Right lobe of liver (tissue), 6 donors: ENCODE measurements around the gene LAIR1. TPM values are rescaled to one million over a fixed set of nuclear protein-coding genes. Genes with fewer than 3 reads are reported as not detected.

ENCODE experiments used
- ATAC-seq, 4 donors: fragments of 200-7000 bp; cut with Tn5 transposase; one replicate each; pipeline ENCODE4 v1.9.1; 2020; ENCODE audit warnings: mild to moderate bottlenecking in 4 of 4, moderate library complexity in 4 of 4
- DNase-seq, 3 donors: peaks; one replicate each; pipeline ENCODE4 v3.0.0-alpha.2; 2020
- H3K27ac ChIP-seq, 3 donors: fragments of 200-600 bp; one replicate each; pipeline ENCODE4 v1.8.0; 2022
- H3K27me3 ChIP-seq, 2 donors: fragments of 200-600 bp; one replicate each; pipeline ENCODE4 v1.8.0; 2022
- H3K36me3 ChIP-seq, 4 donors: fragments of 200-600 bp; sonication (generic) in 1 of 4; one replicate each; pipeline versions ENCODE4 v1.5.1 to v1.8.0; 2017 to 2022; ENCODE audit warnings: control low read depth in 1 of 4
- H3K4me1 ChIP-seq, 4 donors: fragments of 200-600 bp; sonication (generic) in 1 of 4; one replicate each; pipeline versions ENCODE4 v1.5.1 to v1.8.0; 2017 to 2022; ENCODE audit warnings: control low read depth in 1 of 4
- H3K4me3 ChIP-seq, 3 donors: fragments of 200-600 bp; one replicate each; pipeline ENCODE4 v1.8.0; 2022
- H3K9me3 ChIP-seq, 4 donors: fragments of 200-600 bp; sonication (generic) in 1 of 4; one replicate each; pipeline versions ENCODE4 v1.5.1 to v1.8.0; 2017 to 2022; ENCODE audit warnings: control low read depth in 1 of 4
- POLR2A ChIP-seq: fragments of 450-650 bp; IDR thresholded peaks from one replicate; pipeline ENCODE4 v1.6.1; 2017; ENCODE audit warnings: antibody characterized with exemption, mild to moderate bottlenecking
- WGBS: methylation state at CpG from one replicate; pipeline ENCODE4 v1.1.6; 2018; ENCODE audit warnings: low coverage, low lambda C conversion rate; ENCODE audit not compliant: insufficient coverage; ENCODE audit errors: missing lambda C conversion rate; 5-methylcytosine and 5-hydroxymethylcytosine counted together
- intact Hi-C, 2 donors: fragments of 100-400 bp; cut with DNase I; formaldehyde crosslinking; loops; one replicate each; pipeline versions ENCODE4 v1.11.2 to v1.14.1; 2022
- long read RNA-seq: library from polyadenylated mRNA; unstranded; transcript quantifications from one replicate; pipeline ENCODE4 v2.0.0, GENCODE V29; 2019
- total RNA-seq, 6 experiments: library from RNA; depleted of rRNA in 2 of 6; stranded (reverse); fragments of >200 nt in 2 of 6; fragmentation: NEBNext Ultra II Directional in 3 of 6; extraction: Animal tissue kit (Norgen Biotek cat#: 25700) in 3 of 6; gene quantifications; one replicate each; pipeline versions ENCODE4 v1.1.0 to v1.2.4, GENCODE V29; 2016 to 2023
- TF ChIP-seq, protein P1 (sequence below), 4 donors: fragments of 200-600 bp in 3 of 4; fragments of 450-650 bp in 1 of 4; IDR thresholded peaks; one replicate each; pipeline versions ENCODE4 v1.5.1 to v1.8.0; 2016 to 2022; ENCODE audit warnings: antibody characterized with exemption in 4 of 4, mild to moderate bottlenecking in 2 of 4
- donor health status: DM: no; HTN: yes; CAD: no.
- donor health status: DM: no; HTN: no; CAD: no.
- donor health status: DM: no; HTN: no; CAD: no.
- donor health status: DM: no; HTN: yes; CAD: no.
- donor health status: DM: no; HTN: yes; CAD: no.

LAIR1 gene, protein sequence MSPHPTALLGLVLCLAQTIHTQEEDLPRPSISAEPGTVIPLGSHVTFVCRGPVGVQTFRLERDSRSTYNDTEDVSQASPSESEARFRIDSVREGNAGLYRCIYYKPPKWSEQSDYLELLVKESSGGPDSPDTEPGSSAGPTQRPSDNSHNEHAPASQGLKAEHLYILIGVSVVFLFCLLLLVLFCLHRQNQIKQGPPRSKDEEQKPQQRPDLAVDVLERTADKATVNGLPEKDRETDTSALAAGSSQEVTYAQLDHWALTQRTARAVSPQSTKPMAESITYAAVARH
- total RNA-seq: 10 to 100 TPM in 2 of 6 experiments, 1 to 10 TPM in 4; 2.9 to 15.3 (median 4.9) TPM
- long read RNA-seq: 0 reads

DNA sequence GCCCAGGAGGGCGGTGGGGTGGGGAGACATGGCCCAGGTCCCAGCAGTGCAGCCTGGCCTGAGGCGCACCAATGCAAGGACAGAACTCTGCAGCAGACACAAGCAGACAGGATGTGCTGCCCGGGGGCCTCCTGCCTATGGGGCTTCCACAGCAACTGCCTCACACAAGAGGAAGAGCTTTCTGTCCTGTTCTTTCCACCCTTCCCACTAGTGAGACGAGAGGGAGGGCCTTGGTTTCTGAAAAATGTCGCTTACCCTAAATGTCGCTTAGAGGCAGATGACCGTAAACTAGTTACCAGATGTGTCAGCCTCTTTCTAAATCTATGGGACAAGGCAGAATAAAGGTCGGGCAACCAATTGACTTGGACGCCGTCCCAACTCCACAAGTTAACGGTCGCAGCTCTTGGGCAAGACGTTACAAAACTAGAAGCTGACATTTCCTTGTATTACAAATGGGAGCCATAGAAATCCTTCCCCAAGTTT is at the start of gene LAIR1:
Gene LAIR1, minus strand, starts transcription at position 157 of the 483 bp plus-strand sequence. Its CDS starts 127 bp downstream, at position 30.
- intact Hi-C loops: no loop called here
- DNase-seq (no peak), ATAC-seq (peak; percentile 55 to 83 (median 64))
- Histone ChIP-seq H3K9me3 (no peaks in the 10 kb centered on the region), H3K4me1 (no peaks in the 10 kb centered on the region), H3K36me3 (no peaks in the 10 kb centered on the region), H3K27me3 (no peaks in the 10 kb centered on the region), H3K4me3 (peak within 1 kb of the TSS in 2 of 3 donors; percentile 16 to 40), H3K27ac (peak within 1 kb of the TSS in 2 of 3 donors; percentile 51 to 67)
- WGBS: 45% methylated on average over 9 of the region's 13 CpGs
- TF ChIP-seq POLR2A: peak; percentile 53
- TF ChIP-seq, protein P1, sequence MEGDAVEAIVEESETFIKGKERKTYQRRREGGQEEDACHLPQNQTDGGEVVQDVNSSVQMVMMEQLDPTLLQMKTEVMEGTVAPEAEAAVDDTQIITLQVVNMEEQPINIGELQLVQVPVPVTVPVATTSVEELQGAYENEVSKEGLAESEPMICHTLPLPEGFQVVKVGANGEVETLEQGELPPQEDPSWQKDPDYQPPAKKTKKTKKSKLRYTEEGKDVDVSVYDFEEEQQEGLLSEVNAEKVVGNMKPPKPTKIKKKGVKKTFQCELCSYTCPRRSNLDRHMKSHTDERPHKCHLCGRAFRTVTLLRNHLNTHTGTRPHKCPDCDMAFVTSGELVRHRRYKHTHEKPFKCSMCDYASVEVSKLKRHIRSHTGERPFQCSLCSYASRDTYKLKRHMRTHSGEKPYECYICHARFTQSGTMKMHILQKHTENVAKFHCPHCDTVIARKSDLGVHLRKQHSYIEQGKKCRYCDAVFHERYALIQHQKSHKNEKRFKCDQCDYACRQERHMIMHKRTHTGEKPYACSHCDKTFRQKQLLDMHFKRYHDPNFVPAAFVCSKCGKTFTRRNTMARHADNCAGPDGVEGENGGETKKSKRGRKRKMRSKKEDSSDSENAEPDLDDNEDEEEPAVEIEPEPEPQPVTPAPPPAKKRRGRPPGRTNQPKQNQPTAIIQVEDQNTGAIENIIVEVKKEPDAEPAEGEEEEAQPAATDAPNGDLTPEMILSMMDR (IDR thresholded peaks at IDR 0.05): no peak

DNA sequence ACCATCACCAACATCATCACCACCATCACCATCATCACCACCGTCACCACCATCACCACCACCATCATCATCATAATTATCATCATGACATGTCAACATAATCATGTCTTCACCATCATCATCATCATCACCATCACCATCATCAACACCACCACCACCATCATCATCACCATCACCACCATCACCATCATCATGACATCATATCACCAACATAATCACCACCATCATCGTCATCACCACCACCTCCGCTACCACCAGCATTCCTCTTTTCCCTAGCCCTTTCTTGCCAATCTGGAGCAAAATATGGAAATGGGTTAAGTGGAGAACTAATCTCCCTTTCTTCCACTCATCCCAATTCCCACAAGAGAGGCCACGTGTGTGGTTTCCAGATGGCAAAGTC is 49.4 kb upstream of the LAIR1 start:
- Histone ChIP-seq H3K27me3 (no peaks in the 10 kb centered on the region), H3K36me3 (no peaks in the 10 kb centered on the region), H3K4me3 (no peak overlapping the region), H3K4me1 (no peaks in the 10 kb centered on the region), H3K27ac (no peak overlapping the region), H3K9me3 (no peaks in the 10 kb centered on the region)
- intact Hi-C loops: no loop called here
- ATAC-seq (no peak), DNase-seq (no peak)
- TF ChIP-seq POLR2A: no peak
- TF ChIP-seq, protein P1 (IDR thresholded peaks at IDR 0.05): no peak
- 78% methylated on average over 4 of the region's 4 CpGs for WGBS

DNA sequence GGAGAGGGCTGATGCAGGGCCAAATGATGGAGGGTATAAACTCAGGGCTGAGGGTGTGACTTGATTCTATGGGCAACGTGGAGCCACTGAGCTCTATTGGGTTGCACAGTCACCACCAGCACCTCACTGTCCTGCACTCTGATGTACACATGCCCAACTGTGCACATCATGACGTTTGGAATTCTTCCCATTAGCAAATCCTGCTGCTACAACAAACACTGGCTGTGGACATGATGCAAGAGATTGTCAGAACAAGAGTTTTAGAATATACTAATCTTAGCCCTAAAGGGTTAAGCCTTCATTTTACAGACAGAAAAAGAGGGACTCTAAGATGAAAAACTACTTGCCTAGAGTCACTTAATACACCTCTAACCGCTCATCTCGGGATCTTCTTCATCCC is 48.1 kb upstream of the LAIR1 start:
- no peak for TF ChIP-seq POLR2A
- TF ChIP-seq, protein P1 (IDR thresholded peaks at IDR 0.05): no peak
- H3K27ac ChIP-seq: no peak overlapping the region
- H3K4me3 ChIP-seq: no peak overlapping the region
- ATAC-seq (no peak), DNase-seq (no peak)
- WGBS: 40% methylated on average over 4 of the region's 4 CpGs
- no peaks in the 10 kb centered on the region for H3K9me3 ChIP-seq
- H3K27me3 ChIP-seq: no peaks in the 10 kb centered on the region
- no peaks in the 10 kb centered on the region for H3K36me3 ChIP-seq
- H3K4me1 ChIP-seq: no peaks in the 10 kb centered on the region
- intact Hi-C loops: no loop called here

DNA sequence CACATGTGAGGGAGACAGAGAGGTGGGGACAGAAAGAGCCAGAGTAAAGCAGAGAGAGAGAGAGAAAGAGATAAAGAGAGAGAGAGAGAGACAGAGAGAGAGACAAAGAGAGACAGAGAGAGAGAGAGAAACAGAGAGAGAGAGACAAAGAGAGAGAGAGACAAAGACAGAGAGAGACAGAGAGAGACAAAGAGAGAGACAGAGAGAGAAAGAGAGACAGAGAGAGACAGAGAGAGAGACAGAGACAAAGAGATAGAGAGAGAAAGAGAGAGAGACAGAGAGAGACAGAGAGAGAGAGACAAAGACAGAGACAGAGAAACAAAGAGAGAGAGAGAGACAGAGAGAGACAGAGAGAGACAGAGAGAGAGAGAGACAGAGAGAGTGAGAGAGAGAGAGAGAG is 46.3 kb upstream of the LAIR1 start:
- H3K27ac ChIP-seq: no peak overlapping the region
- no peaks in the 10 kb centered on the region for H3K36me3 ChIP-seq
- ATAC-seq (no peak), DNase-seq (no peak)
- H3K4me1 ChIP-seq: no peaks in the 10 kb centered on the region
- no peaks in the 10 kb centered on the region for H3K27me3 ChIP-seq
- no peaks in the 10 kb centered on the region for H3K9me3 ChIP-seq
- TF ChIP-seq, protein P1 (IDR thresholded peaks at IDR 0.05): no peak
- no peak for TF ChIP-seq POLR2A
- intact Hi-C loops: no loop called here
- no peak overlapping the region for H3K4me3 ChIP-seq
